WI38 (cell line): ENCODE results near the gene AMY2A.
"Not testable (repeated sequence)": the region's sequence is repeated elsewhere in the genome, so short reads cannot be mapped to it uniquely, and the experiment has no call there.

Experiments
- H3K4me3 ChIP-seq: 2 replicates; pipeline ENCODE4 v1.5.1; 2011; ENCODE audit warnings: low read depth, mild to moderate bottlenecking, control low read depth, low read length
- CTCF ChIP-seq: IDR thresholded peaks from 2 replicates; pipeline ENCODE4 v1.5.1; 2012; ENCODE audit warnings: low read depth, mild to moderate bottlenecking, control low read depth, low read length

The AMY2A gene

GRCh38 chr1:103616994-103617477, at the start of gene AMY2A:
AMY2A (plus strand) TSS chr1:103617427; CDS start chr1:103617441, 14 bp downstream.
- H3K4me3 ChIP-seq = not testable (repeated sequence)

- TF ChIP-seq CTCF = no peak
- H3K4me3 ChIP-seq = no peak overlapping the region
Measured at GRCh38 chr1:103569493-103569892, 47.7 kb upstream of the AMY2A start.

GRCh38 chr1:103571289-103571688, 45.9 kb upstream of the AMY2A start, which contains the start of gene AMY2B:
AMY2B (plus strand) TSS chr1:103571589; CDS start chr1:103571603, 14 bp downstream.
- not testable (repeated sequence) for H3K4me3 ChIP-seq

GRCh38 chr1:103576065-103576464, 41.2 kb upstream of the AMY2A start:
- TF ChIP-seq CTCF = no peak

GRCh38 chr1:103576784-103577183, 40.4 kb upstream of the AMY2A start:
- not testable (repeated sequence) for H3K4me3 ChIP-seq

More at GRCh38 chr1:103576065-103576464, 41.2 kb upstream of the AMY2A start:
- H3K4me3 ChIP-seq = no peak overlapping the region

GRCh38 chr1:103582464-103582863, 34.8 kb upstream of the AMY2A start:
- H3K4me3 ChIP-seq = no peak overlapping the region
- TF ChIP-seq CTCF = no peak

- TF ChIP-seq CTCF = no peak
- H3K4me3 ChIP-seq = no peak overlapping the region
Measured at GRCh38 chr1:103583887-103584286, 33.3 kb upstream of the AMY2A start.

- no peak overlapping the region for H3K4me3 ChIP-seq
- TF ChIP-seq CTCF = no peak
Measured at GRCh38 chr1:103584537-103584936, 32.7 kb upstream of the AMY2A start.

- H3K4me3 ChIP-seq = not testable (repeated sequence)
Measured at GRCh38 chr1:103602740-103603139, 14.5 kb upstream of the AMY2A start.

GRCh38 chr1:103616362-103616761, 865 bp upstream of the AMY2A start:
- TF ChIP-seq CTCF = no peak
- H3K4me3 ChIP-seq = no peak overlapping the region

- not testable (repeated sequence) for H3K4me3 ChIP-seq
Measured at GRCh38 chr1:103627436-103627835, 10.2 kb downstream of the AMY2A start.

GRCh38 chr1:103641194-103641593, 24.0 kb downstream of the AMY2A start:
- H3K4me3 ChIP-seq = not testable (repeated sequence)

- not testable (repeated sequence) for H3K4me3 ChIP-seq
Measured at GRCh38 chr1:103643908-103644307, 26.7 kb downstream of the AMY2A start.

GRCh38 chr1:103650305-103650704, 33.1 kb downstream of the AMY2A start:
- H3K4me3 ChIP-seq = not testable (repeated sequence)
